GM18499 (cell line): ENCODE data around the gene ITPRIPL2.

ENCODE experiments used
- ATAC-seq: cut with Tn5 transposase; IDR thresholded peaks from one replicate; pipeline ENCODE4 v1.9.1; 2021; ENCODE audit warnings: moderate number of reproducible peaks; ENCODE audit not compliant: insufficient read depth, unreplicated experiment

Gene ITPRIPL2

DNA sequence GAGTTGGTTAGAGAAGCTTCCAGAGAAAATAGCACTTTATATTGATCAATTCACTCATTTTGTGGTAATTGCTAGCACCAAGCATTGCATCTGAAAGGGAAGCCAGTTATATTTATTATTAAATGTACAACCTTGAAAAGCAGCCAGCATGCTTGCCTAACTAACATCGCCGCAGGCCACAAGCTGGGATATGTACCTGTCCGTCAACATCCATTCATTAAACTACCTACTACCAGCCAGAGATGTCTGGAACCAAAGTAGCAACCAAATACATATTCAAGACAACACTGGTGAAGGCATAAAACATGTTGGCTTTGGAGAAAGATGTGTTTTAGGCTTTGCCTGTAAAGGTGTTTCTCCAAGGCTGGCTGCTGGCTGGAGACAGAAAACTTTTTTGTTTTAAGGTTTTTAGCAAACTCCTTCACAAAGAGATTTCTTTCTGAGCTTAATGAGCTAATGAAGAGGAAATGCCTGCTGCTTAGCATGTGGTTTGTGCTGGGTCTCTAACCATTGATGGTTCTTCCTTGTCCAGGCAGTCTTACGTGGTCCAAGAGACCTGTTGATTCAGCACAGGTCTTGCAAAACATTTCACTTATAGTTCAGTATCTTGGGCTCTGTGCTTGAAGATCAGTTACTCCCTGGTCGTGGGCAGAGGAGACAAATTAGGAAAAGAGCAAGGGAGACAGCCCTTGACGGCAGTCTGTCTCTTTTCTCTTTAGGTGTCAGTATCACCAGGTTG lies 3.1 kb downstream of the ITPRIPL2 start:
- no peak for ATAC-seq

DNA sequence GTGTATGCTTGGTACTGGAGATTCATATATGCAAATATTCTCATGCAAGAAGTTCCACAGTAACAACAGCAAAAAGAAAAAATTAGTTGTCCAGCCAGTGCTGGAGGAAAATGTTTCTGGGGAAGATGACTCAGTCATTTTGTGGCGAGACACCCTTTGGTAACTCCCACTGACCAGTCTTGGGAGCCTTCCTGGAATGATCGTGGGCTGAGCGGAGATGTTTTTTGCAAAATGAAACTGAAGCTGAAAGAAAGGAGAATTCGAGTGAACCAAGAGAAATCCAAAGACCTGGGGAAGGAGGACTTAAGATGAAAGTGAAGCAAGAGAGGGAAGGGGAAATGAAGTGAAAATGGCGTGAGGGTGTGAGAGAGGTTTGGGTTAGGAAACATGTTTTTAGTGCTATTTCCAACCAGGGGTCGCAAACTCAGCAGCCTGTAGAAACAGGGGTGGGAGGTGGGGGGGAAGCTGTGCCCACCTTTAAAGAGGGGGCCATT lies 5.2 kb downstream of the ITPRIPL2 start:
- ATAC-seq: no peak

GRCh38 chr16:19119564-19119963 lies 5.8 kb downstream of the ITPRIPL2 start:
- ATAC-seq: no peak

DNA sequence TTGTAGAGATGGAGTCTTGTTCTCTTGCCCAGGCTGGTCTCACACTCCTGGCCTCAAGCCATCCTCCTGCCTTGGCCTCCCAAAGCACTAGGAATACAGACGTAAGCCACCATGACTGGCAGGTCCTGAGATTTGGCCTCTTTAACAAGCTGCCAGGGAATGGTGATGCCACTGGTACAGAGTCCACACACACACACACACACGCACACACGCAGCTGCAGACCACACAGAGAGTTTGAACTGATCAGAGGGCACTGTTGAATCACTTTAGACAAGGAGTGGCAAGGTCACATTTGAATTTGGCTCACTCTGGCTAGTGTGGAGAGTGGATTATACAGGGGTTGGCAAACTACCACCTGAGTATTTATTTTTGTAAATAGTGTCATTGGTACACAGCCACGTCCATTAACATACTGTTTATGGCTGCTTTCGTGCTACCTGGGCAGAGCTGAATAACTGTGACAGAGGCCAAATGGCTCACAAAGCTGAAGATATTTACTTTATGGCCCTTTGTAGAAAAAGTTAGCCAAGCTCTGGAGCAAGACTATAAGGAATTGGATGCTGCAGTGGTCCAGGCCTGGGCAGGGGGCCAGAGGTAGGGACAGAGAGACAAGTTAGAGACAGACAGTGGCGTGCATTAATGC lies 9.9 kb downstream of the ITPRIPL2 start:
- ATAC-seq: no peak

- no peak for ATAC-seq
Observed at GRCh38 chr16:19126300-19126699, 12.5 kb downstream of the ITPRIPL2 start.

GRCh38 chr16:19127205-19127604 lies 13.4 kb downstream of the ITPRIPL2 start:
- ATAC-seq: no peak

GRCh38 chr16:19127674-19128131 lies 13.9 kb downstream of the ITPRIPL2 start:
- ATAC-seq: no peak

- no peak for ATAC-seq
Observed at GRCh38 chr16:19128454-19129200, 14.9 kb downstream of the ITPRIPL2 start.

GRCh38 chr16:19130385-19130784 lies 16.6 kb downstream of the ITPRIPL2 start:
- ATAC-seq: no peak

- ATAC-seq: no peak
Observed at GRCh38 chr16:19130852-19131824, 17.4 kb downstream of the ITPRIPL2 start.

DNA sequence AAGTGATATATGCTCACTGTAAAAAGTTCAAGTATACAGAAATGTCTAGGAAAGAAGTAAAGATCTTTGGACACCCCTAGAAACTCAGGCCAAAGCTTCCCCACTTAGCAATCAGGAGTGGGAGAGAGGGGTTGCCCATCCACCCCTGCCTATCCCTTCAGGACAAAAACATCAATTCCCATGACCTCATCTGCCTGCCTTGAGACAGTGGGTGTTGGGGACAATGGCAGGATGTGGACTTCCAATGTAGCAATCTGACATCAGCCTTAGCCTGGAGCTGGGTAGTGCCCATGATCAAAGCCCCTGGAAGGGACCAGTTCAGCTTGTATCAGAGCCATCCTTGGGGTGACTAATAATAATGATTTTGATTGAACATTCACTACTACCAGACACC lies 18.1 kb downstream of the ITPRIPL2 start:
- ATAC-seq: no peak

- no peak for ATAC-seq
Observed at GRCh38 chr16:19132255-19132654, 18.5 kb downstream of the ITPRIPL2 start.

GRCh38 chr16:19132898-19133297 lies 19.1 kb downstream of the ITPRIPL2 start:
- no peak for ATAC-seq

DNA sequence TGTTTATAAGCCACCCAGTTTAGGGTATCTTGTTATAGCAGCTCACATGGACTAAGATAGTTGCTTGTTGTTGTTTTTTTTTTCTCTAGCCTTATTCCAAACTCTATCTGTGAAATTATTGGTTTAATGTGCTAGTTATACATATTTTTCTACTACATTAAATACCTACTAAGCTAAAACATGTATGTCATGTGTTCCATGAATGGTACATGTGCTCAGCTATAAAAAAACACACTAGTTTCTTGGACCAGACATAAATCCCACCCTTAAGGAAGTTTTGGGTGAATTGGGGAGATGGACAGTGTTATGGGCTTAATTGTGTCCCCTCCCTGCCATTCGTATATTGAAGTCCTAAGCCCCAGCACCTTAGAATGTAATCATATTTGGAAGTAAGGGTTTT lies 19.8 kb downstream of the ITPRIPL2 start:
- no peak for ATAC-seq

GRCh38 chr16:19135201-19135842 lies 21.6 kb downstream of the ITPRIPL2 start:
- ATAC-seq: no peak

DNA sequence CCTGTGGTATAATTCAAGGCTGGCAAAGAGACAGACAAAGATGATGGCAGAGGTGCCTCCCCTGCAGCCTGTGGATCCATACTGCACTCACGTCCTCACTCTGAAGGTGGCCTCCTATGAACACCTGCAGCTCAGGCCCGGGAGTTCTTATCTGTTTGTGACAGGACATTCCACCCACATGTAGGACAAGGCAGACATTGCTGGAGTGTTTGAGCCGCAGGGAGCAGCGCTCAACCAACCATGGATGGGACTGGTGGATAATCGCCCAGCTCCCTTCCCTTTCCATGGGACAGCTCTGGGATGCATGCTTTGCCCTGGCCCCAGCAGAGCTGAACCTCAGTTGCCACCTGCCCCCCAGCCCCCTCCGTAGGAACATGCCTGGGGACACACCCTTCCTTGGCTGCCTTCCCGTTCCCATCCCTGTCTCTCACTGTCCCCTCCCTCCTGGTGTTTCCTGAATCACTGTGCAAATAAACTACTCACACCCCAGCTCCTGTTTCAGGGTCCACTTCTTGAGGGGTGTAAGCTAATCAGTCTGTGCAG lies 22.2 kb downstream of the ITPRIPL2 start:
- ATAC-seq: no peak

GRCh38 chr16:19136549-19137196 lies 22.9 kb downstream of the ITPRIPL2 start:
- no peak for ATAC-seq

DNA sequence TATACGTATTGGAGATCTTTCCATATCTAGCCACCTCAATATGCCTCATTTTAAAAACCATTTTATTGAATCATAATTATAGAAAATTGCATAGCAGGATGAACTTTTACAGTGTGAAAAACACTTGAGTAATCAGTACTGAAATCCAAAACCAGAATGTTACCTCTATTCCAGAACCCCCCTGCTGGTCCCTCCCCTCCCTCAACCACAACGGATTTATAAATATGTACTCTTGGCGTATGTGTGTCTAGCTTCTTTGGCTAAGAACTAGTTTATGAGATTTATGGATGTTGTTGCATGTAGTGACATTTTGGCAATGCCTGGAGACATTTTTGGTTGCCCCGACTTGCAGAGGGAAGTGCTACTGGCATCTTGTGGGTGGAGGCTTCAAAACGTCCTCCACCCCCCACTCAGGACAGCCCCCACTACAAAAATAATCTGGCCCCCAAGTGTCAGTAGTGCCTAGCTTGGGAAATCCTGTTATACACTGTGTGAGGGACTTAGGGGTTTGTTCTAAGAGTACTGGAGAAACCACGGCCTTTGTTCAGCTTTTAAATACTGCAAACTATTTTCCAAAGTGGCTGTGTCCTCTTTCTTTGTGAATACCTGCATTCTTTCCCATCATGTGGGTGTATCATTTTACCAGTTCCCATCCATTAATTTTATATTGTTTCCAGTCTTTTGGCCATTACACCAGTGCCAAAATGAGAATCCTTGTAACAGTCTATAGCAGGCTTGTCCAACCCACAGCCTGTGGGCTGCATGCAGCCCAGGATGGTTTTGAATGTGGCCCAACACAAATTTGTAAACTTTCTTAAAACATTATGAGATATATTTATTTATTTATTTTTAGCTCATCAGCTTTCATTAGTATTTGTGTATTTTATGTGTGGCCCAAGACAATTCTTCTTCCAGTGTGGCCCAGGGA lies 23.7 kb downstream of the ITPRIPL2 start:
- ATAC-seq: no peak
